ENCODE measurements around the gene SORCS2. TPM values are rescaled to one million over a fixed set of nuclear protein-coding genes. Genes with fewer than 3 reads are reported as not detected.

SORCS2 gene
- total RNA-seq, 5 donors from 2014 or later (not counting 1 experiment from before 2014, with no cell fraction given) = 0.22 TPM; not detected in 4

DNA sequence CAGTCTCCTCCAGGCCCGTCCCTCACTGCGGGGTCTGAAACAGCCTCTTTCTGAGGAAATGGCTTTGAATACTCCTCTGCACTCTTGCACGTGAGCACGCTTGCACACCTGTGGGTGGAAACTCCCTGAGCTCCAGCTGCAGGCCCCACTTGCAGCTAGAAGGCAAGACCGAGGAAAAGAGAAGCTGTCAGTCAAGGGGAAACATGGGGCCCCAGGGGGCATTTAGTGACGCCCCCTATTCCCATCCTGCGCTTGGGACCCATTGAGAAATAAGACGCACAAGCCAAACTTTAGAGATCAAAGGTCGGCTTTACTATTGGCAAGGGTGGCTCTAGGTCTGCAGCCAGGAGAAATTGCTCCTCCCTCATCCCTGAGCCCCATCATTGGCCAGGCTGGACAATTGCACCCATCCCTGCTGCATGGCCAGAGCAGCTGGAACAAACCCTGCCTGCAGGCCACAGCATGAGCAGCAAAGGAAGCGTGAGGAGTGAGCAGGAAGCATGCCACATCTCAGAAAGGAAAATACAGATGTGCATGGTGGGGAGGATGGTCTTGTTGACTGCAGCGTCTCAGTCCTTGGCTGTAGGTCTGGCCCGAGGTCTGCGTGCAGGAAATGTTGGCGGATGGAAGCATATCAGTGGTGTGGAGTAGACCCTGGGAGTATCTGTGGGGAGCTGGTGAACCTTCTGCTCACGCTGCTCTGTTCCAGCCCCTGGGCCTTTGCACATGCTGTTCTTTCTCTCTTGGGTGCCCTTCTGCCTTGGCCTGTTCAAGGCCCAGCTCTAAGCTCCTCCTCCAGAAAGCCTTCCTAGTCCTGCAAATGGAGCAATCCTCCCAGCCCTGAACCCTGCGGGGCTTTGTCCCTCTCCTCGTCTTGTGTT lies 148.5 kb downstream of the SORCS2 start:
- H3K4me1 Mint-ChIP-seq = no peaks in the 10 kb centered on the region
- no peak for ATAC-seq (replicated peaks in 1 of 4)
- no peak overlapping the region for H3K4me3 Mint-ChIP-seq
- Histone ChIP-seq H3K4me3 (ENCODE audit: control insufficient read depth in 1 of 2, extremely low read depth in 1 of 2, low read length in 1 of 2) (no peak overlapping the region), H3K9me3 (no peaks in the 10 kb centered on the region), H3K36me3 (ENCODE audit: control insufficient read depth in 2 of 2, extremely low read depth in 1 of 2, insufficient read depth in 1 of 2, low read length in 1 of 2) (no peaks in the 10 kb centered on the region), H3K4me1 (ENCODE audit: control insufficient read depth in 1 of 2, extremely low read depth in 1 of 2, insufficient read depth in 2 of 2, low read length in 2 of 2) (peaks cover 0 to 2% of the 10 kb centered on the region in 2 experiments), H3K27me3 (replicated peaks in 1 of 2; ENCODE audit: control insufficient read depth in 2 of 2, extremely low read depth in 1 of 2, insufficient read depth in 2 of 2, low read length in 1 of 2) (peaks cover 0 to 16% of the 10 kb centered on the region in 2 experiments), H3K27ac (ENCODE audit: low read length) (no peak overlapping the region)
- peaks cover 3 to 17% (median 16%) of the 10 kb centered on the region in 3 donors for H3K9me3 Mint-ChIP-seq
- CTCF ChIA-PET = no interaction called here
- H3K36me3 Mint-ChIP-seq = no peaks in the 10 kb centered on the region
- no peaks in the 10 kb centered on the region for H3K27me3 Mint-ChIP-seq
- DNase-seq = no peak
- 87% methylated on average over 15 of the region's 17 CpGs for WGBS (ENCODE audit: insufficient coverage)
- POLR2A ChIA-PET = no interaction called here
- no peak overlapping the region for H3K27ac Mint-ChIP-seq

DNA sequence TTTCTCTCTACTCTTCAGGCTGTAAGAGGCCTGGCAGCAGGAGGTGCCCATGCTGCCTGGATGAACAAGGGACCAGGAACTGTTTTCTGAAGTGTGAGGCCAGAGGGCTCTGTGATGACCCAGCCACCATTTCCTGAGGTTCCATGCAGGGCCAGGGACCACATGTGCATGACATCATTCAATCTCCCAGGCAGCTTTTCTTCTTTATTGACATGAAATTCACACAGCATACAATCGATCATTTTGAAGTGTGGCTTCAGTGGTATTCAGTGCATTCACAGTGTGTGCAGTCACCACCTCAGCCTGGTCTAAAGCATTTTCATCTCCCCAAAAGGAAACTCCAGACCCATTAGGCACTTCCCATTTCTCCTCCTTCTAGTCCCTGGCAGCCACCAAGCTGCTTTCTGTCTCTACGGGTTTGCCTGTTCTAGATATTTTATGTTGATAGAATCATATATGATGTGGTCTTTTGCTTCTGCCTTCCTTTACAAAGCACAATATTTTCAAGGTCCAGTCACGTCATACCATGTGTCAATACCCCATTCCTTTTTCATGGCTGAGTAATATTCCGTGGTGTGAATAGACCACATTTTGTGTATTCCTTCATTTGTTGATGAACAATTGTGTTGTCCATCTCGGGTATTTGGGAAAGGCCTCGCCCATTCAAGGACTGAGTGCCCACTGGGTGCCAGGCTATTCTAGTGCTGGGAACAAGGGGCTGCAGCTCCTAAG lies 149.3 kb downstream of the SORCS2 start:
- H3K4me3 ChIP-seq (ENCODE audit: control insufficient read depth in 1 of 2, extremely low read depth in 1 of 2, low read length in 1 of 2) = no peak overlapping the region
- Mint-ChIP-seq H3K27ac (no peak overlapping the region), H3K36me3 (no peaks in the 10 kb centered on the region), H3K4me3 (no peak overlapping the region), H3K4me1 (no peaks in the 10 kb centered on the region), H3K9me3 (peaks cover 11 to 25% (median 18%) of the 10 kb centered on the region in 3 donors), H3K27me3 (no peaks in the 10 kb centered on the region)
- no peaks in the 10 kb centered on the region for H3K4me1 ChIP-seq (ENCODE audit: control insufficient read depth in 1 of 2, extremely low read depth in 1 of 2, insufficient read depth in 2 of 2, low read length in 2 of 2)
- no peaks in the 10 kb centered on the region for H3K9me3 ChIP-seq
- no peak overlapping the region for H3K27ac ChIP-seq (ENCODE audit: low read length)
- ChIA-PET POLR2A (no interaction called here), CTCF (no interaction called here)
- DNase-seq (no peak), ATAC-seq (replicated peaks in 1 of 4) (no peak)
- H3K36me3 ChIP-seq (ENCODE audit: control insufficient read depth in 2 of 2, extremely low read depth in 1 of 2, insufficient read depth in 1 of 2, low read length in 1 of 2) = no peaks in the 10 kb centered on the region
- peaks cover 0 to 12% of the 10 kb centered on the region in 2 experiments for H3K27me3 ChIP-seq (replicated peaks in 1 of 2; ENCODE audit: control insufficient read depth in 2 of 2, extremely low read depth in 1 of 2, insufficient read depth in 2 of 2, low read length in 1 of 2)
- 86% methylated on average over 3 of the region's 6 CpGs for WGBS (ENCODE audit: insufficient coverage)

DNA sequence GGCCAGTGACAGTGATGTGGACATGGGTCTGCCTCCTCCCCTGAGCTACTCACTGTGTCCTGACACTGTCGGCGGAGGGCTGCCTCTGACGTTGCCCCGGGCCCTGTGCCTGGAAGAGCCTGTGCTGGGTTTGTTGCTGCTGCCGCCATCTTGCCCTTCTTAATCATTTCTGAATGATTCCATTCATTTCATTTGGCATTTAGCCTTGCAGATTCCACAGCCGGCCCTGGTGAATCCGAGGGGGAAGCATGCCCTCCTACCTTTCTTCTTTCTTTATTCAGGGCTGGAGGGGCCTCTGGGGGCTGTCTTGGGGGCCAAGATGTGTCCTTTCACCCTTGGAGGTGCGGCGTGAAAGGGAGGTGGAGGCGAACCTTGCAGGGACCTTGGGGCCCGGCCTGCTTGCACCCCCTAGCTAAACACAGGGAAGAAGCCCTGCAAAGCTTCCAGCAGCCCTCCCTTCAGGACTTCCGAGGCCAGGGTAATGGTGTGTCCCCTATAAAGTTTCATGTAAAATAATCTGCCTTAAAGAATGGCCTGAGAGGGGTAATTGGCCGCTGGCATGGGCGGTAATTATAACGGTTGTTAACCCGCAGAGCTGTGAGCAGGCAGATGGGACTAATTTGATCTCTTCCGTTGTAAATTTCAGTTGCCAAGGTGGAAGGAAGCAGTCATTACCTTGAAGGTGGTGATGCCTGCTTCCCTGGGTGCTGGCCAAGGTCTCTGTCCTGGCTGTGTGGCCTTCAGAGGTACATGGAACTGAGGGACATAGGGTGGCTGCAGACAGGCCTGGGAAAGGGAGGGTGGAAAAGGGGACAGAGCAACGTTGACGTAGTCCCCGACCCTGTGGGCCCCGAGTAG lies 150.1 kb downstream of the SORCS2 start:
- CTCF ChIA-PET = no interaction called here

DNA sequence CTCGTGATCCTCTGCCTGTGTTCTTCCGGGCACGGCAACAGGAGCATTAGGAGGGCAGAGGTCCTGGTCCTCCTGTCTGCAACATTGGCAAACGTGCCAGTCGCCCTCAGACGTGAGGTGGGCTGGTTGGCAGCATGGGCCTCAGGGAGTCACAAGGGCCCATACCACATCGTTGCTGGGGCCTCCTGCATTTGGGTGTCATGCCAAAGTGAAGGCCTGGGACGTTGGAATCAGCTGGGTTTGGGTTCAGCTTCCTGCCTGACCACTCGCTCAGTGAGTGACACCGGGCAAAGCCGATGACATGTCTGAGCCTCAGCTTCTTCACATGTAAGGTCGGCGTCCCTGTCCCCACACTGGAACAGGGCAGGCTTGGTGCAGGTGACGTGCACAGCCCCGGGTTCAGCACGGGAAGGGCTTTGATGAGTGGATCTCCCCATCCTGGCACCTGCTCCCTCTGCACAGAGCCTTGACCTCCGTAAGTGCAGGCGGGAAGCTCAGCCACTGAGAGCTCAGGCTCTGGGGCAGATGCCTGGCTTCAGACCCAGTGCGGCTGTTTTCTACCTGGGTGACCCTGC lies 150.8 kb downstream of the SORCS2 start:
- H3K4me1 Mint-ChIP-seq = no peaks in the 10 kb centered on the region
- no peak overlapping the region for H3K4me3 Mint-ChIP-seq
- DNase-seq (no peak), ATAC-seq (replicated peaks in 1 of 4) (no peak)
- Histone ChIP-seq H3K4me3 (ENCODE audit: control insufficient read depth in 1 of 2, extremely low read depth in 1 of 2, low read length in 1 of 2) (no peak overlapping the region), H3K27me3 (replicated peaks in 1 of 2; ENCODE audit: control insufficient read depth in 2 of 2, extremely low read depth in 1 of 2, insufficient read depth in 2 of 2, low read length in 1 of 2) (peaks cover 0 to 11% of the 10 kb centered on the region in 2 experiments), H3K9me3 (no peaks in the 10 kb centered on the region), H3K4me1 (ENCODE audit: control insufficient read depth in 1 of 2, extremely low read depth in 1 of 2, insufficient read depth in 2 of 2, low read length in 2 of 2) (no peaks in the 10 kb centered on the region), H3K27ac (ENCODE audit: low read length) (no peak overlapping the region), H3K36me3 (ENCODE audit: control insufficient read depth in 2 of 2, extremely low read depth in 1 of 2, insufficient read depth in 1 of 2, low read length in 1 of 2) (no peaks in the 10 kb centered on the region)
- H3K27ac Mint-ChIP-seq = no peak overlapping the region
- CTCF ChIA-PET = no interaction called here
- POLR2A ChIA-PET = no interaction called here
- no peaks in the 10 kb centered on the region for H3K36me3 Mint-ChIP-seq
- no peaks in the 10 kb centered on the region for H3K27me3 Mint-ChIP-seq
- peaks cover 12 to 27% (median 20%) of the 10 kb centered on the region in 3 donors for H3K9me3 Mint-ChIP-seq
- WGBS (ENCODE audit: insufficient coverage) = 83% methylated on average over 18 of the region's 19 CpGs

More for the DNA sequence above, 150.1 kb downstream of the SORCS2 start:
- Histone ChIP-seq H3K27ac (ENCODE audit: low read length) (no peak overlapping the region), H3K9me3 (no peaks in the 10 kb centered on the region), H3K27me3 (replicated peaks in 1 of 2; ENCODE audit: control insufficient read depth in 2 of 2, extremely low read depth in 1 of 2, insufficient read depth in 2 of 2, low read length in 1 of 2) (peaks cover 0 to 11% of the 10 kb centered on the region in 2 experiments), H3K36me3 (ENCODE audit: control insufficient read depth in 2 of 2, extremely low read depth in 1 of 2, insufficient read depth in 1 of 2, low read length in 1 of 2) (no peaks in the 10 kb centered on the region), H3K4me3 (ENCODE audit: control insufficient read depth in 1 of 2, extremely low read depth in 1 of 2, low read length in 1 of 2) (no peak overlapping the region), H3K4me1 (ENCODE audit: control insufficient read depth in 1 of 2, extremely low read depth in 1 of 2, insufficient read depth in 2 of 2, low read length in 2 of 2) (no peaks in the 10 kb centered on the region)
- 88% methylated on average over 15 of the region's 21 CpGs for WGBS (ENCODE audit: insufficient coverage)
- no peaks in the 10 kb centered on the region for H3K36me3 Mint-ChIP-seq
- H3K4me1 Mint-ChIP-seq = no peaks in the 10 kb centered on the region
- H3K27ac Mint-ChIP-seq = no peak overlapping the region
- no peaks in the 10 kb centered on the region for H3K27me3 Mint-ChIP-seq
- DNase-seq (no peak), ATAC-seq (replicated peaks in 1 of 4) (no peak)
- H3K9me3 Mint-ChIP-seq = peaks cover 12 to 27% (median 20%) of the 10 kb centered on the region in 3 donors
- no peak overlapping the region for H3K4me3 Mint-ChIP-seq
- POLR2A ChIA-PET = no interaction called here

DNA sequence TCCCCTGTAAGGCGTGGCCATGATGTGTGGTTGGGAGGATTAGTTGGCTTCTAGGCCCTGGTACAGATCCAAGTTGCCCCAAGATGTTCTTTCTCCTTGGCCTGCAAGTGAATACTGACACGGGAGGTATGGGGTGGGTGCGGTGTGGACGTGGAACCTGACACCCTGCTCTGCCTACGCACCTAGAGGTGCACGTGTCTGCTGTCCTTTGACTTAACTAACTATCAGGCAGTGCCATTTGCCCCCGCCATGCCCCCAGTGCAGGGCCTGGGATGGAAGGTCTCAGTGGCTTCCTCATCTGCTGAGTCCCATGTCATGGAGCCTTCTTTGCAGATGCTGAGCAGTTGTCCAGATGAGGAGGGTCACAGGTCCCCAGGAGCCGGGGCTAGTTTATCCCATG lies 151.6 kb downstream of the SORCS2 start:
- Histone ChIP-seq H3K36me3 (ENCODE audit: control insufficient read depth in 2 of 2, extremely low read depth in 1 of 2, insufficient read depth in 1 of 2, low read length in 1 of 2) (no peaks in the 10 kb centered on the region), H3K9me3 (no peaks in the 10 kb centered on the region), H3K27ac (ENCODE audit: low read length) (no peak overlapping the region), H3K27me3 (replicated peaks in 1 of 2; ENCODE audit: control insufficient read depth in 2 of 2, extremely low read depth in 1 of 2, insufficient read depth in 2 of 2, low read length in 1 of 2) (peaks cover 0 to 11% of the 10 kb centered on the region in 2 experiments), H3K4me1 (ENCODE audit: control insufficient read depth in 1 of 2, extremely low read depth in 1 of 2, insufficient read depth in 2 of 2, low read length in 2 of 2) (no peaks in the 10 kb centered on the region), H3K4me3 (ENCODE audit: control insufficient read depth in 1 of 2, extremely low read depth in 1 of 2, low read length in 1 of 2) (no peak overlapping the region)
- Mint-ChIP-seq H3K4me3 (no peak overlapping the region), H3K9me3 (peaks cover 12 to 27% (median 20%) of the 10 kb centered on the region in 3 donors), H3K27me3 (no peaks in the 10 kb centered on the region), H3K27ac (no peak overlapping the region), H3K36me3 (no peaks in the 10 kb centered on the region), H3K4me1 (no peaks in the 10 kb centered on the region)
- WGBS (ENCODE audit: insufficient coverage) = 85% methylated on average over 6 of the region's 8 CpGs
- ATAC-seq (replicated peaks in 1 of 4) (no peak), DNase-seq (no peak)
- ChIA-PET POLR2A (no interaction called here), CTCF (no interaction called here)

DNA sequence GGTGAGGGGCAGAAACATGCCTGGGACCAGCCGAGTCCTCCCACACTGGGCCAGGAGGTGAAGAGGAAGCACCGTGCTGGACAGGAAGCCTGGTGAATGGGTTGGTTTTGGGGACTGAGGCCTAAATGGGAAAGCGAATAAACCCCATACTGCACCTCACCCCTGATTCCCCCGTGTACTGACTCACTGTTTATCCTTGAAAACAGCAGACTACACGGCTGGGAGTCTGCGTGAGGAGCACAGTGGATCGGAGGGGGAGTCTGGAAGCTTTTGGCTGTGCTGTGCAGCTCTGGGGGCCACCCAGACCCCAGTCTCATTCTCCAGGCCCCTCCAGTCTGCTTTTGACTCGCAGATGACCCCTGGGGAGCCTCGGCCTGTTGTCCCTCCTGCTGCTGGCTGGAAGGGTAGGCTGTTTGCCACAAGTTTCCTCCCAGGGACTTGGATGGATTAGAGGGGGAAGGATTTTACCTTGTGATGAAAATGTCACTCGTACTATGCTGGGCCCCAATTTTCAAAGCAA lies 152.4 kb downstream of the SORCS2 start:
- Histone ChIP-seq H3K9me3 (no peaks in the 10 kb centered on the region), H3K4me3 (ENCODE audit: control insufficient read depth in 1 of 2, extremely low read depth in 1 of 2, low read length in 1 of 2) (no peak overlapping the region), H3K27me3 (replicated peaks in 1 of 2; ENCODE audit: control insufficient read depth in 2 of 2, extremely low read depth in 1 of 2, insufficient read depth in 2 of 2, low read length in 1 of 2) (peaks cover 0 to 11% of the 10 kb centered on the region in 2 experiments), H3K36me3 (ENCODE audit: control insufficient read depth in 2 of 2, extremely low read depth in 1 of 2, insufficient read depth in 1 of 2, low read length in 1 of 2) (no peaks in the 10 kb centered on the region), H3K27ac (ENCODE audit: low read length) (no peak overlapping the region), H3K4me1 (ENCODE audit: control insufficient read depth in 1 of 2, extremely low read depth in 1 of 2, insufficient read depth in 2 of 2, low read length in 2 of 2) (no peaks in the 10 kb centered on the region)
- Mint-ChIP-seq H3K36me3 (no peaks in the 10 kb centered on the region), H3K4me3 (no peak overlapping the region), H3K27me3 (no peaks in the 10 kb centered on the region), H3K27ac (no peak overlapping the region), H3K4me1 (no peaks in the 10 kb centered on the region), H3K9me3 (peaks cover 12 to 27% (median 20%) of the 10 kb centered on the region in 3 donors)
- CTCF ChIA-PET = no interaction called here
- 70% methylated on average over 6 of the region's 10 CpGs for whole genome bisulfite sequencing (ENCODE audit: insufficient coverage)
- POLR2A ChIA-PET = no interaction called here
- ATAC-seq (replicated peaks in 1 of 4) (no peak), DNase-seq (no peak)
